Measurements from ENCODE around the gene THAP9.
"Not testable (repeated sequence)": the region's sequence is repeated elsewhere in the genome, so short reads cannot be mapped to it uniquely, and the experiment has no call there.

The THAP9 gene

DNA sequence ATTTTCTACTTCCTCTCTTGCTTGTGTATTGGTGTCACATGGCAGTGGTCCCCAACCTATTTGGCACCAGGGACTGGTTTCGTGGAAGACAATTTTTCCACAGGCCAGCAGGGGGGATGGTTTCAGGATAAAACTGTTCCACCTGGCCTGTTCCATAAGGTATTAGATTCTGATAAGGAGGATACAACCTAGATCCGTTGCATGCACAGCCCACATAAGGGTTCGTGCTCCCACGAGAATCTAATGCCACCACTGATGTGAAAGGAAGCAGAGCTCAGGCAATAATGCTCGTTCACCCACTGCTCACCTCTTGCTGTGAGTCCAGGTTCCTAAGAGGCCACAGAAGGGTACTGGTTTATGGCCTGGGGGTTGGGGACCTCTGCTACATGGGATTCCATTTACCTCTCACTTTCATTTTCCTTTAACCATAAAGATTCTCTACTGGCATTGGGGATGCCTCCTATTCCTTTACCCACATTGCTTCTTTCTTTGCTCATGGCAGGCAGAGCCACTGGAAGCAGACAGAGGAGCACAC, 47.7 kb upstream of the THAP9 start:
- H3K27me3 ChIP-seq (ENCODE audit: control insufficient read depth, low read length): no peaks in the 10 kb centered on the region
- H3K4me3 ChIP-seq (ENCODE audit: low read length): no peak overlapping the region
- H3K9me2 ChIP-seq (replicated peaks; ENCODE audit: control insufficient read depth, low read length): no peaks in the 10 kb centered on the region
- H3K79me2 ChIP-seq (ENCODE audit: control insufficient read depth, low read length): no peaks in the 10 kb centered on the region
- peaks cover 7% of the 10 kb centered on the region; the same call in 1 of the 2 replicates for H3F3A ChIP-seq (ENCODE audit: control insufficient read depth, insufficient read depth)
- H3K4me2 ChIP-seq (ENCODE audit: low read length): no peak overlapping the region
- H4K20me1 ChIP-seq (ENCODE audit: control insufficient read depth, insufficient read depth, low read depth, low read length): no peaks in the 10 kb centered on the region
- peaks cover 5% of the 10 kb centered on the region; the same call in 1 of the 2 replicates for H3K4me1 ChIP-seq (ENCODE audit: control insufficient read depth, low read length)
- H3K9me3 ChIP-seq (ENCODE audit: control insufficient read depth, insufficient read depth, low read length): no peaks in the 10 kb centered on the region
- TF ChIP-seq EZH2phosphoT487 (IDR thresholded peaks at IDR 0.05; ENCODE audit: borderline replicate concordance, low read length): no peak
- TF ChIP-seq, protein P1, sequence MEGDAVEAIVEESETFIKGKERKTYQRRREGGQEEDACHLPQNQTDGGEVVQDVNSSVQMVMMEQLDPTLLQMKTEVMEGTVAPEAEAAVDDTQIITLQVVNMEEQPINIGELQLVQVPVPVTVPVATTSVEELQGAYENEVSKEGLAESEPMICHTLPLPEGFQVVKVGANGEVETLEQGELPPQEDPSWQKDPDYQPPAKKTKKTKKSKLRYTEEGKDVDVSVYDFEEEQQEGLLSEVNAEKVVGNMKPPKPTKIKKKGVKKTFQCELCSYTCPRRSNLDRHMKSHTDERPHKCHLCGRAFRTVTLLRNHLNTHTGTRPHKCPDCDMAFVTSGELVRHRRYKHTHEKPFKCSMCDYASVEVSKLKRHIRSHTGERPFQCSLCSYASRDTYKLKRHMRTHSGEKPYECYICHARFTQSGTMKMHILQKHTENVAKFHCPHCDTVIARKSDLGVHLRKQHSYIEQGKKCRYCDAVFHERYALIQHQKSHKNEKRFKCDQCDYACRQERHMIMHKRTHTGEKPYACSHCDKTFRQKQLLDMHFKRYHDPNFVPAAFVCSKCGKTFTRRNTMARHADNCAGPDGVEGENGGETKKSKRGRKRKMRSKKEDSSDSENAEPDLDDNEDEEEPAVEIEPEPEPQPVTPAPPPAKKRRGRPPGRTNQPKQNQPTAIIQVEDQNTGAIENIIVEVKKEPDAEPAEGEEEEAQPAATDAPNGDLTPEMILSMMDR (IDR thresholded peaks at IDR 0.05; ENCODE audit: low read depth, low read length, poor library complexity, severe bottlenecking): no peak
- H3K36me3 ChIP-seq (ENCODE audit: control insufficient read depth, low read length): peaks cover 81% of the 10 kb centered on the region
- H3K27ac ChIP-seq (ENCODE audit: low read depth, low read length): no peak overlapping the region

DNA sequence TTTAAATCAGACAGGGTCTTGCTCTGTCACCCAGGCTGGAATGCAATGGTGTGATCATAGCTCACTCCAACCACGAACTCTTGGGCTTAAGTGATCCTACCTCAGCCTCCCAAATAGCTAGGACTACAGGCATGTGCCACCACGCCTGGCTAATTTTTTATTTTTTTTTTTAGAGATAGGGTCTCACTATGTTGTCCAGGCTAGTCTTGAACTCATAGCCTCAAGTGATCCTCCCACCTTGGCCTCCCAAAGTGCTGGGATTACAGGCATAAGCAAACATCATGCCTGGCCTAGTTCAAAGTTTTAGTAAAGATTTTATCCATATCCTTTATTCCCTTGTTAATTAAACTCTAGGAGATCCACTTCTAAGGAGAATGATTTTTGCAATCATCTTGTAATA, 40.0 kb upstream of the THAP9 start:
- H3K79me2 ChIP-seq (ENCODE audit: control insufficient read depth, low read length): not testable (repeated sequence)

DNA sequence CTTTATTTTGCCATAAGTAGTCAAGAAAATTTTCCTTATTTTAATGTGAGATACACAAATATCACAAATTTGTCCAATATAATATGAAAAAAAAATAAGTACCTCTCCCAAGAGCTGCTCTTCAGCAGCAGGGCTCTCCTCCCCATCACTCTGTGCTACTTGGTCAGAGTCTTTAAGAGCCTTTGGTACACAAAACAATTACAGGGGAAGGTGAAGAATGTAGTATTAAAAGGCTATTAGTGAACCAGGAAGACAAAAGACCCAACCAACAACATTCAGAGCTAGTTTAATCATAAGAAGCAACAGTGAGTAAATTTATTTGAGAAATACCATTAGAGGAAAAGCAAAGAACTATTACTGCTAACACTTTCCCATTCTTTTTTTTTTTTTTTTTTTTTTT, 39.0 kb upstream of the THAP9 start:
- Histone ChIP-seq H3K79me2 (ENCODE audit: control insufficient read depth, low read length) (no peaks in the 10 kb centered on the region), H3K4me1 (ENCODE audit: control insufficient read depth, low read length) (no peaks in the 10 kb centered on the region), H3K9me2 (replicated peaks; ENCODE audit: control insufficient read depth, low read length) (no peaks in the 10 kb centered on the region), H3K4me3 (ENCODE audit: low read length) (no peak overlapping the region), H3K27ac (ENCODE audit: low read depth, low read length) (no peak overlapping the region), H3K27me3 (ENCODE audit: control insufficient read depth, low read length) (no peaks in the 10 kb centered on the region), H3K4me2 (ENCODE audit: low read length) (no peak overlapping the region), H4K20me1 (ENCODE audit: control insufficient read depth, insufficient read depth, low read depth, low read length) (no peaks in the 10 kb centered on the region), H3K9me3 (ENCODE audit: control insufficient read depth, insufficient read depth, low read length) (no peaks in the 10 kb centered on the region), H3K36me3 (ENCODE audit: control insufficient read depth, low read length) (peaks cover 51% of the 10 kb centered on the region), H3F3A (ENCODE audit: control insufficient read depth, insufficient read depth) (no peaks in the 10 kb centered on the region; the same call in 1 of the 2 replicates)
- TF ChIP-seq, protein P1 (IDR thresholded peaks at IDR 0.05; ENCODE audit: low read depth, low read length, poor library complexity, severe bottlenecking): no peak
- no peak for TF ChIP-seq EZH2phosphoT487 (IDR thresholded peaks at IDR 0.05; ENCODE audit: borderline replicate concordance, low read length)

More for the DNA sequence above, 40.0 kb upstream of the THAP9 start:
- not testable (repeated sequence) for H3K4me2 ChIP-seq (ENCODE audit: low read length); H3K9me3 ChIP-seq (ENCODE audit: control insufficient read depth, insufficient read depth, low read length); H3F3A ChIP-seq (ENCODE audit: control insufficient read depth, insufficient read depth); H3K9me2 ChIP-seq (replicated peaks; ENCODE audit: control insufficient read depth, low read length); H3K4me1 ChIP-seq (ENCODE audit: control insufficient read depth, low read length); H3K27ac ChIP-seq (ENCODE audit: low read depth, low read length); H3K27me3 ChIP-seq (ENCODE audit: control insufficient read depth, low read length); H4K20me1 ChIP-seq (ENCODE audit: control insufficient read depth, insufficient read depth, low read depth, low read length); H3K4me3 ChIP-seq (ENCODE audit: low read length)
- H3K36me3 ChIP-seq (ENCODE audit: control insufficient read depth, low read length): peaks cover 50% of the 10 kb centered on the region

DNA sequence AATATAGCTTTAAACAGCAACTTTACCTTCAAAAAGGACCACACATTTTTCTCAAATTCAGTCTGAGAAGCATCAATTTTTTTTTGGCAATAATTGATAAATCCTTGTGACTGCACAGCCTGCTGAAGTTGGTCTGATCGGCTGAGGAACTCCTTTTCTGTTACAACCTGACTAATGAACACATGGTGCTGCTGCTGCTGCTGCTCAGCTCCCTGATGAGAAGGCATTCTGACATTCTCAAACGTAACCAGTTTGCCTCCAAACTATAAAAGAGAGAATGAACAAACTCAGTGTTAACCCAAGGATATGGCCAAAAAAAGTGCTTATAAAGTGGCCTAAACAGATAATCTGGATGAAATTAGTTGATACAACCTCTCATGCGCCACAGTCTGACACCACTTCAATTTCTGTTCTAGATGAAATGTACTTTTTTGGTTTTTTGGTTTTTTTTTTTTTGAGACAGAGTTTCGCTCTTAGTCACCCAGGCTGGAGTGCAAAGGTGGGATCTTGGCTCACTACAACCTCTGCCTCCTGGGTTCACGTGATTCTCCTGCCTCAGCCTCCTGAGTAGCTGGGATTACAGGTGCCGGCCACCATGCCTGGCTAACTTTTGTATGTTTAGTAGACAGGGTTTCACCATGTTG, 36.1 kb upstream of the THAP9 start:
- Histone ChIP-seq H3K4me3 (ENCODE audit: low read length) (no peak overlapping the region), H3K27ac (ENCODE audit: low read depth, low read length) (no peak overlapping the region), H3K4me2 (ENCODE audit: low read length) (no peak overlapping the region), H3K79me2 (ENCODE audit: control insufficient read depth, low read length) (no peaks in the 10 kb centered on the region), H3F3A (ENCODE audit: control insufficient read depth, insufficient read depth) (peaks cover 2% of the 10 kb centered on the region; the same call in 1 of the 2 replicates), H3K4me1 (ENCODE audit: control insufficient read depth, low read length) (no peaks in the 10 kb centered on the region), H3K9me3 (ENCODE audit: control insufficient read depth, insufficient read depth, low read length) (no peaks in the 10 kb centered on the region), H3K27me3 (ENCODE audit: control insufficient read depth, low read length) (no peaks in the 10 kb centered on the region), H3K36me3 (ENCODE audit: control insufficient read depth, low read length) (peaks cover 59% of the 10 kb centered on the region), H4K20me1 (ENCODE audit: control insufficient read depth, insufficient read depth, low read depth, low read length) (no peaks in the 10 kb centered on the region), H3K9me2 (replicated peaks; ENCODE audit: control insufficient read depth, low read length) (no peaks in the 10 kb centered on the region)
- TF ChIP-seq, protein P1 (IDR thresholded peaks at IDR 0.05; ENCODE audit: low read depth, low read length, poor library complexity, severe bottlenecking): no peak
- TF ChIP-seq EZH2phosphoT487 (IDR thresholded peaks at IDR 0.05; ENCODE audit: borderline replicate concordance, low read length): no peak
